GM18499 (cell line): ENCODE data around the gene TBC1D22A.

ENCODE experiments used
- ATAC-seq: cut with Tn5 transposase; IDR thresholded peaks from one replicate; pipeline ENCODE4 v1.9.1; 2021; ENCODE audit warnings: moderate number of reproducible peaks; ENCODE audit not compliant: insufficient read depth, unreplicated experiment

TBC1D22A gene

GRCh38 chr22:46852771-46853170 is 90.3 kb downstream of the TBC1D22A start:
- ATAC-seq = no peak

- ATAC-seq = no peak
Measured at GRCh38 chr22:46853191-46853590, 90.7 kb downstream of the TBC1D22A start.

GRCh38 chr22:46854125-46854870 is 91.8 kb downstream of the TBC1D22A start:
- ATAC-seq = no peak

GRCh38 chr22:46855681-46856080 is 93.2 kb downstream of the TBC1D22A start:
- no peak for ATAC-seq

GRCh38 chr22:46856661-46857060 is 94.2 kb downstream of the TBC1D22A start:
- ATAC-seq = no peak

- no peak for ATAC-seq
Measured at GRCh38 chr22:46857142-46857884, 94.9 kb downstream of the TBC1D22A start.

GRCh38 chr22:46857885-46858143 is 95.4 kb downstream of the TBC1D22A start:
- no peak for ATAC-seq

- ATAC-seq = no peak
Measured at GRCh38 chr22:46858181-46858771, 95.8 kb downstream of the TBC1D22A start.

GRCh38 chr22:46860562-46860961 is 98.1 kb downstream of the TBC1D22A start:
- no peak for ATAC-seq

GRCh38 chr22:46861468-46862367 is 99.3 kb downstream of the TBC1D22A start:
- no peak for ATAC-seq

GRCh38 chr22:46862418-46863324 is 100.2 kb downstream of the TBC1D22A start:
- no peak for ATAC-seq

GRCh38 chr22:46863794-46864193 is 101.3 kb downstream of the TBC1D22A start:
- no peak for ATAC-seq

GRCh38 chr22:46864314-46865051 is 102.0 kb downstream of the TBC1D22A start:
- no peak for ATAC-seq

- no peak for ATAC-seq
Measured at GRCh38 chr22:46865052-46865434, 102.6 kb downstream of the TBC1D22A start.

- no peak for ATAC-seq
Measured at GRCh38 chr22:46865642-46866041, 103.2 kb downstream of the TBC1D22A start.

- no peak for ATAC-seq
Measured at GRCh38 chr22:46866591-46866990, 104.1 kb downstream of the TBC1D22A start.

- no peak for ATAC-seq
Measured at GRCh38 chr22:46867106-46867505, 104.7 kb downstream of the TBC1D22A start.

- ATAC-seq = no peak
Measured at GRCh38 chr22:46869329-46869728, 106.9 kb downstream of the TBC1D22A start.

- ATAC-seq = no peak
Measured at GRCh38 chr22:46869831-46870441, 107.5 kb downstream of the TBC1D22A start.
